Fibroblast of peridontal ligament (primary cell): Measurements from ENCODE around the gene MSH4.
A peak's percentile ranks its signal among the peaks of the same experiment; 100 is the strongest.
"Not testable (repeated sequence)": the region's sequence is repeated elsewhere in the genome, so short reads cannot be mapped to it uniquely, and the experiment has no call there.

Experiments used
- DNase-seq: peaks from one replicate; pipeline ENCODE4 v3.0.0-alpha.2; 2010; ENCODE audit errors: extremely low read depth

Gene MSH4

GRCh38 chr1:75797273-75797588 is 549 bp downstream of the MSH4 start:
- DNase-seq, result no peak

DNA sequence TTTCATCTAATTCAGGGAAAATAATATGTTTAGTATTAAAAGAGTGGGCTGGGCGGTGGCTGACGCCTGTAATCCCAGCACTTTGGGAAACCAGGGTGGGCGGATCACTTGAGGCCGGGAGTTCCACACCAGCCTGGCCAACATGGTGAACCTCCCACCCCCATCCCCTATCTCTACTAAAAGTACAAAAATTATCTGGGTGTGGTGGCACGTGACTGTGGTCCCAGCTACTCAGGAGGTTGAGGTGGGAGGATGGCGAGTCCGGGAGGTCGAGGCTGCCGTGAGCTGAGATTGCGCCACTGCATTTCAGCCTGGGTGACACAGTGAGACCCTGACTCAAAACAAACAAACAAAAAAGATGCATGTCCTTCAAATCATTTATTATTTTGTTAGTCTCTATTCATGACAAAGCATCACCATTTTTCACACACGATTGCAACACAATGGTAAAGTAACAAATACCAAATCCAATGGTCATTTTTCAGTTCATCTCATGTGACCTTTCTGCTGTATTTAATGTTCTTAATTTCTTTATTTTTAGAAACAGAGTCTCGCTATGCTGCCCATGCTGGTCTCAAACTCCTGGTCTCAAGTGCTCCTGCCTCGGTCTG is 1.0 kb downstream of the MSH4 start:
- no peak for DNase-seq

GRCh38 chr1:75801480-75801879 is 4.8 kb downstream of the MSH4 start:
- DNase-seq, result not testable (repeated sequence)

GRCh38 chr1:75808921-75809320 is 12.2 kb downstream of the MSH4 start:
- no peak for DNase-seq

DNA sequence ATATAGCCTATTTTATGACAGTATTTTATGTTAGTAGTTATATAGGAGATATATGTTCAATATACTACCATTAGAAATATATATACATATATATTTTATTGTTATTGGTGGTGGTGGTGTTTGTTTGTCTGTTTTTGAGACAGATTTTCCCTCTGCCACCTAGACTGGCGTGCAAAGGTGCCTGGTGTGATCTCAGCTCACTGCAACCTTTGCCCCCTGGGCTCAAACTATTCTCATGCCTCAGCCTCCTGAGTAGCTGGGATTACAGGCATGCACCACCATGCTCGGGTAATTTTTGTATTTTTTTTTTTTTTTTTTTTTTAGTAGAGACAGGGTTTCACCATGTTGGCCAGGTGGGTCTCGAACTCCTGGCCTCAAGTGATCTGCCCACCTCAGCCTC is 13.4 kb downstream of the MSH4 start:
- DNase-seq, result not testable (repeated sequence)

DNA sequence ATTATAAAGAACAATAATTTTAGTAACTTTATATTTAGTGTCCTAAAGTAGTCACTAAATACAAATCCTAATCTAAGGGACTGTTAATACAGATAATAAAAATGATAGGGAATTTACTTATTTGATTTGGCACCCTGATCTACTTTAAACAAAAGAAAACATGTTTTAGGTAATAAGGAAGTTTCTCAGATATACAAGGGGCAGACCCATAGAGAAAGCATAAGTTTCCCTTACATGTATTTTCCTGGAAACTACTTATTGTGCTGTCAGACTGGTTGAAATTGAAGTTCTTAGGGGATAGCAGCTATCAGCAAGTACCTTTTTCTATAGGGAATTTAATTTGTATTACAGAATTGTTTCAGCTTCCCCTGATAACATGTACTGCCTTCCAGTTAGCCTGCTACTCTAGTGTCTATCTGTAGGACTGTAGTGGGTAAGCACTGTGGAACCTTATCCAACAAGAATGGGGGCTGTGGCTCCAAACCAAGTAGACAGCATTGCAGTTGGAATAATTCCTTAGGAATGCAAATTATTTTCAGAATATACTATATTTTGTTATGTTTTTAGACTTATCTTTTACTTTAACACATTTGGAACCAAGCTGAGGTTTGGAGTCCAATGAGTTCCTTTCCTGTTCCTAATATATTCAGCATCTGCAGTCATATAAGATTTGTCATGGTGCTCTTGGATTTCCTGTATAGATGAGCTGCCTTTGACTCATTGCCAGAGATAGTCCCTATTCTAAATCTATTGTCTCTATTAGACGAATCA is 14.7 kb downstream of the MSH4 start:
- DNase-seq, result peak; percentile 18

DNA sequence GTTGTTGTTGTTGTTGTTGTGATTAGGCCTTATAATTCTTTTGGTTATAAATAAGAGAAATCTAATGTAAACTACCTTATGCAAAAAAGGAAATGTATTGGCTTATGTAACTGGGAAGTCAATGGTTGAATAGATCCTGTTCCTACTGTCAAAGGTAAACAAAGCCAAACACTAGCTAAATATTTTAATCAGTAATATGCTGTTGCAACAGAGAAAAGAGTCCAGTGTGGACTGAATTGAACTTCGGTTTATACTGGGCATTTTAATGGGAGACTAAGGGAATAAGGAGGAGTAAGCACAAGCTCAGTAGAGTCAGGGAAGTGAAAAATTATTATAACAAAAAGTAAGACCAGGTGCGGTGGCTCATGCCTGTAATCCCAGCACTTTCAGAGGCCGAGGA is 15.4 kb downstream of the MSH4 start:
- no peak for DNase-seq

DNA sequence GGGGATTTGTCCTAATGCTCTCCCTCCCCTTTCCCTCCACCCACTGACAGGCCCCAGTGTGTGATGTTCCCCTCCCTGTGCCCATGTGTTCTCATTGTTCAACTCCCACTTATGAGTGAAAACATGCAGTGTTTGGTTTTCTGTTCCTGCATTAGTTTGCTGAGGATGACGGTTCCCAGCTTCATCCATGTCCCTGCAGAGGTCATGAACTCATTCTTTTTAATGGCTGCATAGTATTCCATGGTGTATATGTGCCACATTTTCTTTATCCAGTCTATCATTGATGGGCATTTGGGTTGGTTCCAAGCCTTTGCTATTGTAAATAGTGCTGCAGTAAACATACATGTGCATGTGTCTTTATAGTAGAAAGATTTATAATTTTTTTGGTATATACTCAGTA is 26.9 kb downstream of the MSH4 start:
- DNase-seq, result not testable (repeated sequence)

DNA sequence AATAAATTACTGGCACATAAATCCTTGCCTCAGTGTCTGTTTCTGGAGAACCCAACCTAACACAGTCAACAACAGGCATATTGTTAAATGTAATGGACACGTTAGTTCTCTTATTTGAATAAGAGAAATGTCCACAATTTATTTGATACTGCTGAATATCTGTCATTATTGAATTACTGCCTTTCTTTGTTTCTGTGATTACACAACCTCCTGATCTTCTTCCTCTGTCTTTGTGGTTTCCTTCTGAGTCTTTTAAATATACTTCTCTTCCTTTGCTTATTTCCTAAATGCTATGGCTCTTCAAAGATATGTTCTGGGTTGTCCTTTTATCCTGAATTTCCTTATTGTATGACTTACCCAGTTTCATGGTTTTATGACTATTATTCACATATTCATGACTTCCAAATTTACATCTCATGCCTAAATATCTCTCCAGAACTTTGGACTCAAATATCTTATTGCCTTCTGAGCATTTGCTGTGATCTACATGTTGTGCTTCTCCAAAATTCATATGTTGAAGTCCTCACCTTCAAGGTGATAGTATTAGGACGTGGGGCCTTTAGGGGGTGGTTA is 39.9 kb downstream of the MSH4 start:
- DNase-seq, result no peak

- no peak for DNase-seq
Measured at GRCh38 chr1:75838079-75838478, 41.4 kb downstream of the MSH4 start.

- DNase-seq, result no peak
Measured at GRCh38 chr1:75841421-75841820, 44.7 kb downstream of the MSH4 start.

- no peak for DNase-seq
Measured at GRCh38 chr1:75845576-75845975, 48.9 kb downstream of the MSH4 start.

- DNase-seq, result peak; percentile 45
Measured at GRCh38 chr1:75855010-75855409, 58.3 kb downstream of the MSH4 start.

DNA sequence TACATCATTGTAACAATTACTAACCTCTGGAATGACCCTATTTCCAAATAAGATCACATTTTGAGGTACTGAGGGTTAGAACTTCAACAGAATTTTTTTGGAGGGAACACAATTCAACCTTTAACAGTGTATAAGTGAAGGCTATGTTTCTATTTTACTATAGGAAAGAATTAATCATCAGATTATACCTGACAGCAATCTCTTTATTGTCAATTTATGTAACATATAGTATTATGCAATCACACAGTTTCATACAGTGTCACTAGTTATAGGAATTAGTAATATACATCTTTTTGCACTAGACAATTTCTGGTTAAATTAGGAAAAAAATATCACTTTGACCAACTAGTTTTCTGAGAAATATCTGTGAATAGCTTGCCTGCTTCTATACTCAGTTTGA is 59.1 kb downstream of the MSH4 start:
- DNase-seq, result no peak

DNA sequence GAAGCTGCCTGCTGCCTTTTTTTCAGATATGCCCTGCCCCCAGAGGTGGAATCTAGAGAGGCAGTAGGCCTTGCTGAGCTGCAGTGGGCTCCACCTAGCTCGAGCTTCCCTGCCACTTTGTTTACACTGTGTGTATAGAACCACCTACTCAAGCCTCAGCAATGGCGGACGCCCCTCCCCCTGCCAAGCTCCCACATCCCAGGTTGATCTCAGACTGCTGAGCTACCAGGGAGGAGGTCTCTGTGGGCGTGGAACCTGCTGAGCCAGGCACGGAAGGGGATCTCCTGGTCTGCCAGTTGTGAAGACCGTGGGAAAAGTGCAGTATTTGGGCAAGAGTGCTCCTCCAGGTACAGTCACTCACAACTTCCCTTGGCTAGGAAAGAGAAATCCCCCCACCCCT is 65.1 kb downstream of the MSH4 start:
- DNase-seq, result no peak

GRCh38 chr1:75870951-75871350 is 74.3 kb downstream of the MSH4 start:
- no peak for DNase-seq

GRCh38 chr1:75879985-75880384 is 83.3 kb downstream of the MSH4 start:
- no peak for DNase-seq

- DNase-seq, result no peak
Measured at GRCh38 chr1:75884437-75884836, 87.8 kb downstream of the MSH4 start.

- DNase-seq, result no peak
Measured at GRCh38 chr1:75901371-75901770, 104.7 kb downstream of the MSH4 start.

- peak; percentile 62 for DNase-seq
Measured at GRCh38 chr1:75908717-75909152, 112.1 kb downstream of the MSH4 start.

- no peak for DNase-seq
Measured at GRCh38 chr1:75916834-75917233, 120.2 kb downstream of the MSH4 start.

DNA sequence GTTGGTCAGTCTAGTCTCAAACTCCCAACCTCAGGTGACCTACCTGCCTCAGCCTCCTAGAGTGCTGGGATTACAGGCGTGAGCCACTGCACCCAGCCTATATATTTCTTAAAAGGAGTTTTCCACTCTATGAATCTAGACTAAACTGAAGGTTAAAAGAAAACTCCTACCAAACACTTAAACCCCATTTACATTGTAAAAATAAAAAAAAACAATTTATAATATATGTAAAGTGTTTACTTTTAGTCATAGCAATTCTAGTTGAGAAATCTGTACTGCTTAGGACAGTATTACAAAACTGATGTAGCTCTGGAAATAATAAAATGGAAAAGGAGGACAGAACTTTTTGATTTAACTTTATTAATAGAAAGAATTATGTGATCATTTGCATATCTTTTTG is 126.0 kb downstream of the MSH4 start:
- DNase-seq, result no peak

GRCh38 chr1:75932304-75932703 is 135.6 kb downstream of the MSH4 start, which contains the start of gene ASB17:
TSS of gene ASB17 (minus strand) at chr1:75932404. CDS start at chr1:75932291, 113 bp downstream.
- DNase-seq, result no peak
